HG03045 (cell line): ENCODE measurements around the gene SPOCK1.
"Not testable (repeated sequence)": the region's sequence is repeated elsewhere in the genome, so short reads cannot be mapped to it uniquely, and the experiment has no call there.

Experiments
- ATAC-seq: cut with Tn5 transposase; IDR thresholded peaks from one replicate; pipeline ENCODE4 v1.9.1; 2021; ENCODE audit warnings: mild to moderate bottlenecking, moderate library complexity; ENCODE audit not compliant: unreplicated experiment

The SPOCK1 gene

DNA sequence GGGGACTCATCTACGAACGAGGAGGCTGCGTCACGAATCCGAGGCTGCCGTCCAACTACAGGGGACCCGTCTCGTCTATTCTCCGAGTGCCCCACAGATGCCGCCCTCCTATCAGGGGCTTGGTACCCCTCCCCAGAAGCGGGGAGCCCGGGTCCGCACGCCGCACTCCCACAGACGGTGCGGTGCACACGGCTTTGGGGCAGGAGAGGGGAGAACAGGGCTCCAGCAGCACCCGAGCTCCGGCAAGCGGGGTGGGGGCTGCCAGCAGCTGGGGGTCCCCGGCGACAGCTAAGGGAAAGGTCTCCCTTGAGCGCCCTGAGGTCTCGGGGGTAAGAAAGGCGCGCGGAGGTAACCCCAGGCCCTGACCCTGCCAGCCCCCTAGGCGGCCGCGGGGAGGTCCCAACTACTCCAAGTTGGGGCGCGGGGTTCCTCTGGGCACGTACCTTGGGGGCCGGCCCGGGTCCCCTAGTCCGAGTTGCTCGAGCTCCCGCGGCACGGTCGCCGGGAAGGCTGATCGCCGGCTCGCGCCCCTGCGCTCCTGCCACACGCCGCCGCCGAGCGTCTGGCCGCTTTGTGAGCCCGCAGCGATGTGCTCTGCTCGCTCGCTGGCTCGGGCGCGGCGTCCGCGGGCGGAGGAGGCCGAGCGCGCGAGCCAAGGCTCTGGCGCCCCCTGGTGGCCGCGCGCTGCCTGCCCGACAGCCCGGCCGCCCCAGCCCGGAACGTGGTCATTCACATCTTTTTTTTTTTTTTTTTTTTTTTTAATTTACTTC lies at the start of gene SPOCK1:
TSS of gene SPOCK1 (minus strand) at position 591 of the 770 bp plus-strand sequence.
- peak; percentile 94 for ATAC-seq

DNA sequence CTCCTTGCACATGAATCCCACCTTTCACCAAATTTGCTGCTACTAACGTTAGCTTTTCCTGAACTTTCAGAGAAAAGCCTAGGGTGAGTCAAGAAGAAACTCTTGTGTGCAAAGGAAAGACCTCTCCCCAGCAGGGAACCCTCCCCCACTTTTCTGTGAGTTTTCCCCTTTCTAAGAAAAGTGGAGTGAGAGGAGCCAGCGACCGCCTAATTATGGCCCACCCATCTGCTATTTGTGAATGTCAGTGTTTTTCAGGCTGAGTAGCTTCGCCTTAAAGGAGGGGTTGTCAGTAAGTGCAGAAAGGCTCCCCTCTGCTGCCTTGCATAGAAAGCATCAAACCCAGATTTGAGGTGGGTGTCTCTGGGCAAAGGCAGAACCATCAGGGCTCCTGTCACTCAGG lies 46.8 kb upstream of the SPOCK1 start:
- ATAC-seq, result no peak

DNA sequence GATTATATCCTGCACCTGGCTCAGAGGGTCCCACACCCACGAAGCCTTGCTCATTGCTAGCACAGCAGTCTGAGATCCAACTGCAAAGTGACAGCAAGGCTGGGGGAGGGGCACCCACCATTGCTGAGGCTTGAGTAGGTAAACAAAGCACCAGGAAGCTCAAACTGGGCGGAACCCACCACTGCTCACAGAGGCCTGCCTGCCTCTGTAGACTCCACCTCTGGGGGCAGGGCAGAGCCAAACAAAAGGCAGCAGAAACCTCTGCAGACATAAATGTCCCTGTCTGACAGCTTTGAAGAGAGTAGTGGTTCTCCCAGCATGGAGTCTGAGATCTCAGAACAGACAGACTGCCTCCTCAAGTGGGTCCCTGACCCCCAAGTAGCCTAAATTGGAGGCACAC lies 36.3 kb upstream of the SPOCK1 start:
- not testable (repeated sequence) for ATAC-seq

DNA sequence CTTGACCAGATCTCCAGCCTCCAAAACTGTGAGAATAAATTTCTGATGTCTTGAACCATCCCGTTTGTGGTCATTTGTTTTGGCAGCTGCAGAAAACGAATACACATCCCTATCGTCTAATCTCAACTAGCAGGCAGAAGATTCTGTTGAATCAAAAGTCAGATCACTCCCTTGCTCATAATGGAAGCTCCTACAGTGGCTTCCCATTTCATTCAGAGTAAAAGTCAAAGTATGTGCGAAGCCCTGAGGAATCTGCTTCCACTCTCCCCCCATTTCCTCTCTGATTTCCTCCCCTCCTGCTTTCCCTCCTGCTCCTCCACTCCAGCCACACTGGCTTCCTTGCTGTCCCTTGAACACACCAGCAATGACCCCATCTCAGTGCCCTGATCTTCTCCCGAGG lies 34.8 kb upstream of the SPOCK1 start:
- no peak for ATAC-seq

DNA sequence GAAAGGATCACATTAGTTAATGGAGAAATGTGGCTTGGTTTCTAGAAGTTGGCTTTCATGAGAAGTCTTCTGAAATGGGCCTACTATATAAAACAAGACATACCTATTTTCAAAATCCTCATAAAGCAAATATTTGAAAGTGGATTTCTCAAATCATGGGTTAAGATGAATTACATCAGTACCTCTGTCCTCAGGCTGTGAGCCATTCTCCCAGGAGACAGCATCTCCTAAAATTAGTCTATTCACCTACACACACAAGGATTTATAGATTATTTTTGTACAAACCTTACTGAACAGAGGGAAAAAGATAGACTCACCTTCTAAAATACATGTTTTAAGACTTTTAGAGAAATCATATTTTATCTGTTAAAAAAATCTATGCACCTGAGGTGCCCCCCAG lies 32.1 kb upstream of the SPOCK1 start:
- ATAC-seq, result no peak

DNA sequence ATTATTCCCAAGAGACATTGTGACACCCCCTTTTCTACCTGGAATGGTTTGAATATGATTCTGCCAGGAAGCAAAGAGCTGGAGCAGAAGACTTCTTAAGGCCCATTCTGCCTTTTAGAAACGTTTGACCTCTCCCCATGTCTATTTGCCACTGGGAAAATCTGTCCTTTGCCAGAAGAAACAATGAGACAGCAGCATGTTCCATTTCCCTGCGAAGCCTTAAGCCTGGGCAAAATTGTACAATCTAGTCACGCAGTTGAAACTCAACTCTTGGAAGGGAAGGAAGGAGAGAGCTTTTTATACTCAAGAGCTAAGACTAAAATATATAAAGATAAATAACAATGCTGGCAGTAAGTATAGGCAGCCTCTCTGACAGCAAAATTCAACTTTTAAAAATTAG lies 22.1 kb upstream of the SPOCK1 start:
- no peak for ATAC-seq

DNA sequence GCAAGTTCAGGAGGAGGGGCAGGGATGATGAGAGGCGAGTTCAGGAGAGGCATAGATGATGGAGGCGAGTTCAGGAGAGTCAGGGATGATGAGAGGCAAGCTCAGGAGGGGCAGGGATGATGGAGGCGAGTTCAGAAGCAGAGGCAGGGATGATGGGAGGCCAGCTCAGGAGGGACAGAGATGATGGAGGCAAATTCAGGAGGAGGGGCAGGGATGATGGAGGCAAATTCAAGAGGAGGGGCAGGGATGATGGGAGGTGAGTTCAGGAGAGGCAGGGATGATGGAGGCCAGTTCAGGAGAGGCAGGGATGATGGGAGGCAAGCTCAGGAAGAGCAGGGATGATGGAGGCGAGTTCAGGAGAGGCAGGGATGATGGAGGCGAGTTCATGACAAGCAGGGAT lies 17.8 kb upstream of the SPOCK1 start:
- ATAC-seq, result no peak

DNA sequence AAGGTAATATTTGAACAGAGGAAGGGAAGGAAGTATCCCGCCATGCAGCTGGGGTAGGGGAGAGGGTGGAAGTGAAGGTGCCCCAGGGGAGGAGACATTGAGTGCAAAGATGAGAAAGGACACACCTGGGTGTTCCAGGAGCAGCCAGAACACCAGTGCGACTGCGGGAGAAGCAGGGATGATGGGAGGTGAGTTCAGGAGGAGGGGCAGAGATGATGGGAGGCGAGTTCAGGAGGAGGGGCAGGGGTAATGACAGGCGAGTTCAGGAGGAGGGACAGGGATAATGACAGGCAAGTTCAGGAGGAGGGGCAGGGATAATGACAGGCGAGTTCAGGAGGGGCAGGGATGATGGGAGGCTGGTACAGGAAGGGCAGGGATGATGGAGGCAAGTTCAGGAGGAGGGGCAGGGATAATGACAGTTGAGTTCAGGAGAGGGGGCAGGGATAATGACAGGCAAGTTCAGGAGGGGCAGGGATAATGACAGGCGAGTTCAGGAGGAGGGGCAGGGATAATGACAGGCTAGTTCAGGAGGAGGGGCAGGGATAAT lies 17.2 kb upstream of the SPOCK1 start:
- no peak for ATAC-seq

DNA sequence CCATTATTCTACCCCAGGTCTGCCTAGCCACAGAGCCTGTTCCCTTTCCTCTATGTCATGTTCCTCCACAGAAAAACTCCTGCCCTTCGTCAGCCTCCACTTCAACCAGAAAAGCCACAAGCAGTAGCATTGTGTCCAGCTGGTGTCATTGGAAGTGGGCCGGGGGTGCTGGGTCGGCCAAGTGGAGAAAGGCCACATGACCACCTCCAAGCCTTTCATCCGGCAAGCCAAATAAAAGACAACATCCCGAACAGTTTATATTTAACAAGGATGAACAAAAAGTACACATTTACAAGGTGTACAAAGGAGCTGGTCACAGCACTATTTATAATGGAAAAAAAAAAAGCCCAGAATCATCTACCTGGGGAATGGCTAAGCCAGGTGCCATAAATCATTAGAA lies 16.1 kb upstream of the SPOCK1 start:
- no peak for ATAC-seq

DNA sequence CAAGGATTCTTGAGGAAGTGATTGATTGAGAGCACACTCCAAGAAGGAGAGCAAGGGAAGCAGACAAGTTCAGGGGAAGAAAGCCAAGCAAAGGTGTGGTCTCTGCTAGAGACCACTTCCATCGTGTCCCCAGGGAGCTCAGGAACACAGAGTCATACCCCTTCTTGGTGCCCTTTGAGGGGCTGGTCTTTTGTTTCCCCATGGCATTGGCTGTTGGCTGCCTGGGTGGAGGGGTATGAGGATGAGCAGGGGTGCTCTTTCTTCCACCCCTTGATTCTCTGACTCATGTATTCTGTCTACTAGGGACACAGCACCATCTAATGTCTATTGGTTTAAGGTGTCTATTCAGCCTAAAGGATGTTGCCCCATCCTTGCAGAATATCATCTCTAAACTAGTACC lies 11.5 kb upstream of the SPOCK1 start:
- no peak for ATAC-seq

DNA sequence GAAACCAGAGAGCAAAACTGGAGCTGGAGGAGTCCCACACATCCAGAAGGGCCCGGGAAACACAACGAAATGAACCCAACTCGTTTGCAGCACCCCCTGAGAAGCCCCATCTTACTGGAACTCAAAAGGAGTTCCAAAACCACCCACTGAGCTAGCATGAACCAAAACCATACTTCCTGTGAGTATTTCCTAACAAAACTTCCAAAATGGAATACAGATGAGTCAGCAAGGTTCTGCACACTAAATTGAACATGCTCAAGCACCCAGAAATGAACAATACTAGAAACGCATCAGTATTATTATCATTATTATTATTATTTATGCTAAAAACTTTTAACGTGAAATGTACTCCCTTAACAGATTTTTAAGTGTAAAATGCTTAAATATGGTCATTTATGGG lies 8.0 kb upstream of the SPOCK1 start:
- ATAC-seq, result no peak

DNA sequence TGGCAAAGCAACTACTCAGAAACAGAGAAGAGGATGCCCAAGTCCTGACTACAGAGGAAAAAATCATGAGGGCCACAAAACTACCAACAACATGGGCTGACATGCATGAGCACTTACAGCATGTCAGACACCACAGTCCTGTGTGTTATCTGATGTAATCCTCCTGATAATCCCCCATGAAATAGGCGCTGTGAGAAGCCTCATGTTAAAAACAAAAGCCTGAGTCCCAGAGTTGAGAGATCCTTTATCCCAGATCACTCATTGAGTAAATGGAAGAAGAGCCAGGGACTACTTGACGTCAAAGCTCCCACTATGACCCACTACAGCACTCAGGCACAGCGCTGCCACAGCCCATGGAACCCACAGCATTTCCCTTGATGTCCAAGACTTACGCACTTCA lies 7.2 kb upstream of the SPOCK1 start:
- ATAC-seq, result no peak

DNA sequence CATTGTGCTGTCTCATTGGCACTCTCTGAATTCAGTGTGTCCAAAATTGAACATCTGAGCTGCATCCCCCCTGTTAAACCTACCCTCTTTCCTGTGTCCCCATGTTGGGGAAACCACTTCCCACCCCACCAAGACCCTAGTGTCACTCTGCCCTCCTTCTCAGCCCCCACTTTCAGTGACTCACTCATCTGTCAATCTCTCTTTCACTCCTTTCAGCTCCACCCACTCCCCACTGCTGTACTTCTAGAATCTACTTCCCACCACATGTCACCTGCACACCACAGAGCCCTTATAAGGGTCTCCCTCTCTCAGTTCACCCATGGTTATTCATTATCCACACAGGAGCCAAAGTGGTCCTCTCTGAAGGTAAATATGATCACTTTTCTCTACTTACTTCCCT lies 5.8 kb upstream of the SPOCK1 start:
- ATAC-seq, result no peak

DNA sequence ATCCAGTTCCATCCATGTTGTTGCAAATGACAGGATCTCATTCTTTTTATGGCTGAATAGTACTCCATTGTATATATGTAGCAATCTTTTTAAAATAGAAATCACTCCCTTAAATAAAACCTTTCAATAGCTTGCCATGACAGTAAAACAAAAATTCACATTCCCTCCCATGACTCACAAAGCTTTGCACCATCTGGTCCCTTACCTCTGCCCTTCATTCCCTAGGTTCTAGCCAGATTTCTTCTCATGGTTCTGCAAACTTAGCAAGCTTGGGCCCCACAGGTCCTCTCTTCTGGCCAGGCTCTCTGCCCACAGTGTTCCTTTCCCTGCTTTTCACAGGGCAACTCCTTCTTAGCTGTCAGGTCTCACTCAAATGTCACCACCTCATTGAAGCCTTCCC lies 4.3 kb upstream of the SPOCK1 start:
- ATAC-seq, result no peak

DNA sequence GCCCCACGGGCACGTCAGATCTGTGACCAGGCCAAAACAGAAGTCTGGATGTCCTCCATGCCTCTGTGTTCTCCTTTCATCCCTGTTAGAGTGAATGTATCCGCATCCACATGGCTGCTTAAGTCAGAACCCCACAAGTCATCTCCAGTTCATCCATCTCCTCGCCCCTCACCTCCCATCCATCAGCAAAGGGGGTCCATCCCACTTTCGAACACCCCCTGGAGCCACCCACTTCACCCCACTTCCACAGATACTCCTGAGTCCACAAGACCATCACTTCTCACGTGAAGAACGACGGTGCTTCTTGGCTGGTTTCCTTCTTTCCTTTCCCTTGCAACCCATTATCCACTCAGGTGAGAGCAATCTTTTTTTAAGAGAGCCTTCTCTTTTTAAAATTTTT lies 3.5 kb upstream of the SPOCK1 start:
- no peak for ATAC-seq

DNA sequence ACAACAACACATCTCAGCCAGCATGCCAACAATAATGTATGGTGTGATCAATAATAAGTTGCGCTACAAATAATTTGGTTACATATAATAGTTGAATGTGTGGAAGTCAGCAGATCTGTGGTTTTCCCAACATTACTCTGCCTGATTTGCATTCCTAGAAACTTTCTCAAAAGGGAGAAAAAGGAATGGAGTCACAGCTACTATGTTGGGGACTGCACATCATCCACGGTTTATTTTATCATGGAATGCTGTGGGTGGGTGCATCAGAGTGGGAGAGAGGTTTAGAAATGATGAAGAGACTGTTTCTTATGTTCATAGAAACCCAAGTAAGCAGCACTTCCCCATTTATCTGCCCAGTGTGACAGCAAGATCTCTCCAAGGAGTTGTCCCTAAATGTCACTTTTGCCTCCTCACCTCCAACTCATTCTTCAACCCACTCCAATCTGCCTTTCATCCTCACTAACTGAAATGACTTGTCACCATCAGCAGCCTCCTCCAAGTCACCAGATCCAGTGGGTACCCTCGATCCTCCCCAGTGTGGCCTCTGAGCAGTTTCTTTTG lies 2.8 kb upstream of the SPOCK1 start:
- ATAC-seq, result no peak

DNA sequence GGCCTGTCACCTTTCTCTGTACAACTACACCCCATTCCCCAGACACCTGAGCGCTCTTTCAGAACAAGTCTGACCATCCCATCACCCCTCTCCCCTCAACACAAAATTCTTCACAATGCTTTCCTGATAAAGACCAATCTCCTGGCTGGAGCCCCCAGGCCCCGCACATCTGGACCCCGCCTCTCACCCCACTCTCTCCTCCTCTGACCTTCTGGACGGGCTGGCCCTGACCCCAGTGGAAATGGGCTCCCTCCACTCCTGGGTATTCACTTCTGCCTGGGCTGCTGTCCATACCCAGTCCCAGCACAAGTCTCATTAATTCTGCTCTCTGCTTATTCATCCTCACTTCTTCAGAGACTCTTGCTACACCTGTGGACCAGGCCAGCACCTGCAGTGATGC lies 2.1 kb upstream of the SPOCK1 start:
- ATAC-seq, result no peak

DNA sequence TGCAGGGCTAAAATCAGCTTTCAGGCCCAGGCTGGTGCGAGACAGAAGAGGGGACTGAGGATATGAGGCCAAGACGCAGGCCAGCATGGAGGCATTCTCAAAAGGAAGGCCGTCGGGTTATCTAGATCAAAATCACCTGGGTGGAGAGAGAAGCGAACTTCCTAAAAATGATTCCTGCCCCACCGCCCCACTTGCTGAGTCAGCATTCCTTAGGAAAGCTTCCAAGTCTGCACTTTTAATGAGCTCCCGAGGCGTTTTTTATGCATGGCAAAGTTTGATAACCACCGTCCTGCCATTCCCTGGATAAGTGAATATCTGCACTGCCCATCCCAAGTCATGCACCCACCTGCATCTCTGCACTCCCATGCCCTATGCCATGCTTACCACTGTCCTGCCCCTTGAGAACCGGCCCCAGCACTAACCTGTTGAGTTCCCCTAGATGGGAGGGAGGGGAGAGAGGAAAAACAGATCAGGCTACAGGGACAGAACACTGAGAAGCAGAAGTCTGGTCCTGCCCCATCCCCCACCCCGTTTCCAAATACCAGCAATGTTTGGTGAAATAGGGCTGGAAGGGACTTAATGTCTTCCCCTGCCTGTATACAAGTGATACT lies 1.6 kb upstream of the SPOCK1 start:
- no peak for ATAC-seq

DNA sequence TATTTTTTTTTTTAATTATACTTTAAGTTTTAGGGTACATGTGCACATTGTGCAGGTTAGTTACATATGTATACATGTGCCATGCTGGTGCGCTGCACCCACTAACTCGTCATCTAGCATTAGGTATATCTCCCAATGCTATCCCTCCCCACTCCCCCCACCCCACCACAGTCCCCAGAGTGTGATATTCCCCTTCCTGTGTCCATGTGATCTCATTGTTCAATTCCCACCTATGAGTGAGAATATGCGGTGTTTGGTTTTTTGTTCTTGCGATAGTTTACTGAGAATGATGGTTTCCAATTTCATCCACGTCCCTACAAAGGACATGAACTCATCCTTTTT lies 351 bp upstream of the SPOCK1 start:
- ATAC-seq, result not testable (repeated sequence)

DNA sequence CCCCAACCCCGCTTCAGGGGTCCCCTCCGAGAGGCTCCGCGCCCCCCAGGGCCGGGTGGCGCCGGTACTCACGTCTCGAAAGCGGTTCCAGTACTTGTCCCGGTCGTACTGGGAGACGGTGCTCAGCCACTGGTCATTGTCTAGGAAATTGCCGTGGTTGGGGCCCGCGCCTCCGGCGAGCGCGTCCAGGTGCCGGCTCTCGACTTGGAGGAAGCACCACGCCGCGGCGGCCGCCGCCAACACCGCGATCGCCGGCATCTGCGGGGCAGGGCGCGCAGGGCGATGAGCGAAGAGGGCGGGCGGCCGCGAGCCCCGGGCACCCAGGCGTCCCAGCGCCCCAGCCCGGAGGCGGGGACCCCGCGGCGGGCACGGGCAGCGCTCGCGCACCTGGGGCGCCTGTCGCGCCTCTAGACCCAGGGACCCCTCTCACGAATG lies 808 bp downstream of the SPOCK1 start:
- ATAC-seq, result no peak

DNA sequence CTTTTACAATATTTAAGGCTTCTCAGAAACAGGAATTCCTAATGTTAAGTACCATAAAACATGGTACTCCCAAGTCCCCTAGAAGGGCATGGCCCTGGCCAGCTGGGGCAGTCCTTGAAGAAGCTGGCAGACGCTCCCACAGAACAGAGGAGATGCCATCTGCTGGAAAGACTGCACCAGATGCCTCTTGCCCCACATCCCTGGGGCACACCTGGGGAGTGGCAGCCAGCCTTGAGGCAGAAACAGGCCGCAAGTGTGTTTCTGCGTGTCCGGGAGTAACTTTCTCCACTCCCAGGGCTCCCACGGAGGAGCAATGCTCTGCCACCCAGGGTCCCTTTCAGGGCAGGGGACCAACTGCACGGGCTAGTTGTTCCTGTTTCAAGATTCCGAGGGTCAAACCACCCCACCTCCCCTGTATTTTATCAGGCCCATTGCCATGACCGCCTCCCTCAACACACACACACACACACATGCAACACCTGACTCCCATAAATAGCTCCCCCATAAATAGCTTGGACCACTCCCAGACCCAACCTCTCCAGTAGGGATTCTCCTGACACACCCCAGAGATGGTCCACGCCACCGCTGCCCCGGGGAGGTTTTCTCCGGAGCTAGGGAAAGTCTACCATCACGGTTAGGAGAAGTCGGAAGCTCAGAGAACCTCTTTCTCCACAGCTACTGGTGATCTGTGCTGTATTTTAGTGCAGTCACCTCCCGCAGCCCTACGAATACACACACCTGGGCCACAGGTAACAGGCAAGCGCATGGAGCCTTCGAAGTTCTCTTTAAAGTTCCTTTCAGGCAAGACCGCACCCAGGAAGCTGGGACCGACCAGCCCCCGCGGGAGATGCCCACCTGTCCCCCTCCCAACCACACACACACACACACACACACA lies 1.5 kb downstream of the SPOCK1 start:
- no peak for ATAC-seq
